ENCODE data around the gene MUL1. TPM values are rescaled to one million over a fixed set of nuclear protein-coding genes. Genes with fewer than 3 reads are reported as not detected.

Gene MUL1
- total and polyA plus RNA-seq, 2 of the 8 experiments (the other 6 are each of a cell fraction or from before 2014, with no cell fraction given) = 16.4 to 20.8 TPM

DNA sequence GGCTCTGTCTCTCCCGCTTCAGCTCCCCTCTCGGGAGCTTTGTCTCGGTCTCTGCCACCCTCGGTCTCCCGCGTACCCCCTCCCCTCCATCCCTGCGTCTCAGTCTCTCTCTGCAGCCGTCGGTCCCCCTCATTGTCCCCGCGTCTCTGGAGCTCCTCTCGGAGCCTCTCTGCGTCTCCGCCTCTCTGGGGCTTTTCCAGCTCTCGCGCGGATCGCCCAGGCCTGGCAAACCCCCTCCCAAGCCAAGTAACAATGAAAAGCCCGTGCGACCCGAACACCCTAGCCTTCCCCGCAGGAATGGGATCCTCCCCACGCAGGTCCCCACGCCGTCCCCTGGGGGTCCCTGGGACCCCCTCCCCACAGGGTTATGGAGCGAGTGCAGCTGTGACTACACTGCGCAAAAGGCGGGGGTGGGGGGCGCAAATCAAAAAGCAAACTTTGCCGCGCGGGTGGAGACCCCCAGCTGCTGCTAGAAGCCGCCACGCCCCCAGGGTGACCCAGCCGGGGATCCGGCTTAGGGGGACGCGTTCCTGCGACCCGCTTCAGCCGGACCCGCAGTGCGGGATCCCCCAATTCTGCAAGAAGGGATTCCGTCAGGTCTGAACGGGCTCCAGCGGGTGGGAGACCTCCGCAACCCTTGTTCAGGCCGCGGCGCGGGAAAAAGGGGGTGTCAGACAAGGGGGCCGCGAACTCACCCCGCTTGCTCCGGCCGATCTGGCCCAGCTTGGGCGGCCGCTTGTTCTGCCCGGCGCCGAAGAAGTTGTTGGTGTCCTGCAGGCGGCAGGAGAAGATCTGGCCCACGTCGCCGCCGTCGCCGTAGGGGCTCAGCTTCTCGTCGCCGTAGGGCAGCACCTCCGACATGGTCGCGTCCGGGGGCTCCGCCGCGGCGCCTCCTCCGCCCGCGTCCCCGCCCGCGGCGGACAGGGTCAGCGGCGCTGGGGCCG, 23.2 kb downstream of the MUL1 start (continued):
- TF ChIP-seq JUND (IDR thresholded peaks at IDR 0.05; ENCODE audit: low read length) (no peak), YY1 (IDR thresholded peaks at IDR 0.05; ENCODE audit: low read depth, low read length) (no peak), JUN (IDR thresholded peaks at IDR 0.05; ENCODE audit: low read depth, low read length) (no peak), HDAC6 (IDR thresholded peaks at IDR 0.05; ENCODE audit: low read depth, low read length) (no peak), SUZ12 (IDR thresholded peaks at IDR 0.05; ENCODE audit: low read length) (peak; percentile 87), NRF1 (IDR thresholded peaks at IDR 0.05; ENCODE audit: low read depth, low read length) (no peak), TBP (IDR thresholded peaks at IDR 0.05; ENCODE audit: low read depth, low read length) (no peak), SRF (IDR thresholded peaks at IDR 0.05; ENCODE audit: low read depth, low read length) (no peak), CREB1 (IDR thresholded peaks at IDR 0.05) (peak; percentile 14; the same call in 1 of the 2 replicates), SP4 (IDR thresholded peaks at IDR 0.05; ENCODE audit: low read length) (no peak), CHD1 (IDR thresholded peaks at IDR 0.05; ENCODE audit: low read depth, low read length) (no peak), POLR2AphosphoS5 (IDR thresholded peaks at IDR 0.05; ENCODE audit: low read depth, low read length) (no peak), BCL11A (IDR thresholded peaks at IDR 0.05; ENCODE audit: low read depth in 2 of 2, low read length in 2 of 2) (no peak), RXRA (IDR thresholded peaks at IDR 0.05; ENCODE audit: insufficient read depth, low read depth, low read length) (no peak), NANOG (IDR thresholded peaks at IDR 0.05; ENCODE audit: insufficient read depth, low read depth, low read length, poor library complexity, severe bottlenecking) (no peak), EZH2 (IDR thresholded peaks at IDR 0.05; ENCODE audit: low read depth, low read length, severe bottlenecking) (peak; percentile 87), ASH2L (IDR thresholded peaks at IDR 0.05; ENCODE audit: low read length) (peak; percentile 46), KDM4A (IDR thresholded peaks at IDR 0.05; ENCODE audit: low read depth, low read length, severe bottlenecking) (peak; percentile 41)
- TF ChIP-seq, protein P1, sequence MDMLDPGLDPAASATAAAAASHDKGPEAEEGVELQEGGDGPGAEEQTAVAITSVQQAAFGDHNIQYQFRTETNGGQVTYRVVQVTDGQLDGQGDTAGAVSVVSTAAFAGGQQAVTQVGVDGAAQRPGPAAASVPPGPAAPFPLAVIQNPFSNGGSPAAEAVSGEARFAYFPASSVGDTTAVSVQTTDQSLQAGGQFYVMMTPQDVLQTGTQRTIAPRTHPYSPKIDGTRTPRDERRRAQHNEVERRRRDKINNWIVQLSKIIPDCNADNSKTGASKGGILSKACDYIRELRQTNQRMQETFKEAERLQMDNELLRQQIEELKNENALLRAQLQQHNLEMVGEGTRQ (IDR thresholded peaks at IDR 0.05; ENCODE audit: low read length) = no peak
